AG20443 (cell line): ENCODE data around the gene TINAGL1.

Experiments
- DNase-seq: peaks from one replicate; pipeline ENCODE4 v3.0.0; 2012; ENCODE audit warnings: low spot score, mixed read lengths

The TINAGL1 gene

DNA sequence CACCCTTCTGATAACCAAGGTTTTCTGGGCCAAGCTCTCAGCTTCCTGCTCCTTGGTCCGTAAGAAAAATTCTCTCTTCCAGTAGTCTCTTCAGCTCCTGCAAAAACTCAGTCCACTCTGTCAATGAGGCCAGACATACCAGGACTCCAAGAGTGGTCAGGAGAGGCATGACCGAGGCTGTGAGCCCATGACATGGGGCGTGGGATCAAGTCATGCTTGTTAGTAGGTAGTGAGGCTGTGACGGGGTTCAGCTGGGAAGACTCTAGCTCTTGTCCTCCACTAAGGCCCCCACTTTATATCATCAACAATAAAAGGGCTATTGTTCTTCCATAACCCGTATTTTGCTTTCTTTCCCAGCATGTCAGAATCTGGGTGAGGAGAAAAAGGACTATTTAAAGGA is 31.0 kb downstream of the TINAGL1 start:
- DNase-seq, result no peak

GRCh38 chr1:31609514-31610118 is 33.3 kb downstream of the TINAGL1 start:
- no peak for DNase-seq

DNA sequence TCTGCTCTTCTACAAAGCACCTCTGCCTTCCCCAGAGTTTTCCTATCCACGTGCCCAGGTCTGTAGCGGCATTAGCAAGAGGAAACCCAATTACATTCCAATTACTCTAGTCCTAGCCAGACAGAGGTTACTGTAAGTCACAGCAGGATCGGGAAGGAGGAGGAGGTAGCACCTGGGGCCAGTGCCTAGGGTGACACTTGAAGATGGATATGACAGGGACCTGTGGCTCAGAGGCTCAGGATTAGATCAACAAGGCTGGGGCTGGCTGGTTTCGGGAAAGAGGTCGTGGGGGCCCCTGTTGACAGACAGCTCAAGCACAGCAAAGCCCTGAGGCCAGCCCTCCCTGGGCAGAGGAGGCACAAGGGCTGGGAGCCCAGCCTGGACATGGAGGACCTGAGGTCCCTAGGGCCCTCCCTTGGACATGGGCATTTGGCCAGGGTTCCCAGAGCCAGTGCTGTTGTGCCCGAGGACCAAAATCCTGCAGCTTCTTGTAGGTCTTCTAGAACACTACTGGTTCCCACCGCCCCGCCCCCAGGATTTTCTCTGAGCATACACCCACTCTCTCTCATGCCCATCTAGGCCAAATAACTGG is 38.2 kb downstream of the TINAGL1 start:
- DNase-seq, result no peak

GRCh38 chr1:31615414-31615813 is 39.1 kb downstream of the TINAGL1 start:
- no peak for DNase-seq

DNA sequence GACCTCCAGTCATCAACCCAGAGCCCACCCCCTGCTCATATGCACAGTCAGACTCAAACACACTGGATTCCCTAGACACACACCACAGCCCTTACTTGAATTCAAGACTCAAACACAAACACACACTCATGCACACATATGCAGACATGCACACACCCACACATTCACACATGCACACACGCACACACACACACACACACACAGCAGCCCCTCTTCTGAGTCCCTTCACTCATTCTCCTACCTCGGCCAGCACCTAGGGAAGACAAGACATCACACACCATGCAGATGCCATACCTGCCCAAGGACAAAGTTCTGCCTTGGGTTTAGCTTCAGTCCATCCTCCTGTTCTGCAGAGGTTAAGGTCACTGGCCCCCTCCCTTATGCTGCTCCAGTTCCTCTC is 39.6 kb downstream of the TINAGL1 start:
- no peak for DNase-seq

GRCh38 chr1:31617218-31617915 is 41.1 kb downstream of the TINAGL1 start, which contains the start of gene HCRTR1:
Gene HCRTR1, plus strand, starts transcription at chr1:31617689. Its CDS starts 1,504 bp downstream, at chr1:31619193.
- no peak for DNase-seq

DNA sequence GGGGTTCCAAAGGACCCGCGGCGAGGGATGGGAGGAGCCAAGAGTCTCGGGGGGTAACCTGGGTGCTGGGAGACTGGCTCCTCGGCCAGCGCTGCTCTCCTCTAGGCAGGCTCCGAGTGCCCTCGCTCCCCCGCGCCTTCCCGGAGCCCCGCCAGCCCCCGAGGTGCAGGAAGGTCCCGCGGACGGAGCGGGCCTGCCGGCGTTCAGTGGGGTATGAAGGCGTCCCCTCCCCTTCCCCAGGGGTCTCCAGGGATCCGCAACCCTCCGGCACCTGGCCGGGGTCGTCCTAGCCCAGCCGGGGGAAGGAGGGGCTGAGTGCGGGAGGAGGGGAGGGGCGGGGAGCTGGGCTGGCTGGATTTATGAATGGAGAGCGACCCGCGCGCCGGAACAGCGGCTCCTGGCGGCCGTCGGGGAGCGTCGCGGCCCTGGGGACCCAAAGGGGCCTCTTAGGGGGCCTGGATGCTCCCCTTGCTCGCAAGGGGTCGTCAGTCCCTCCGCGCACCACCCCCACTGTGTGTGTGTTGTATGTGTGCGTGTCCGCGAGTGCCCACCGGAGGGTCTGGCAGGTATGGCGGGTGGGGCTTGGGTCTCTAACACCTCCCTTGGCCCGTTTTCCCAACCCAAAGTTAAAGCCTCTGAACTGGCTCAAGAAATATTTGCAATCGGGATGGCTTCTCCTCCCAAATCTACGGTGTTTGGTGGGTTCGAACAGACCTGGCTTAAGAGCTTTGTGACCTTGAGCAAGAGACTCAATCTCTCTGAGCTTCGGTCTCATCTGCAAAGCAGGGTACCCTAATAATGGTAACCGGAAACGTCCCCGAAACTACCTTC is 41.8 kb downstream of the TINAGL1 start:
- peak; percentile 83 for DNase-seq

GRCh38 chr1:31618916-31619846 is 42.9 kb downstream of the TINAGL1 start:
- DNase-seq, result no peak

DNA sequence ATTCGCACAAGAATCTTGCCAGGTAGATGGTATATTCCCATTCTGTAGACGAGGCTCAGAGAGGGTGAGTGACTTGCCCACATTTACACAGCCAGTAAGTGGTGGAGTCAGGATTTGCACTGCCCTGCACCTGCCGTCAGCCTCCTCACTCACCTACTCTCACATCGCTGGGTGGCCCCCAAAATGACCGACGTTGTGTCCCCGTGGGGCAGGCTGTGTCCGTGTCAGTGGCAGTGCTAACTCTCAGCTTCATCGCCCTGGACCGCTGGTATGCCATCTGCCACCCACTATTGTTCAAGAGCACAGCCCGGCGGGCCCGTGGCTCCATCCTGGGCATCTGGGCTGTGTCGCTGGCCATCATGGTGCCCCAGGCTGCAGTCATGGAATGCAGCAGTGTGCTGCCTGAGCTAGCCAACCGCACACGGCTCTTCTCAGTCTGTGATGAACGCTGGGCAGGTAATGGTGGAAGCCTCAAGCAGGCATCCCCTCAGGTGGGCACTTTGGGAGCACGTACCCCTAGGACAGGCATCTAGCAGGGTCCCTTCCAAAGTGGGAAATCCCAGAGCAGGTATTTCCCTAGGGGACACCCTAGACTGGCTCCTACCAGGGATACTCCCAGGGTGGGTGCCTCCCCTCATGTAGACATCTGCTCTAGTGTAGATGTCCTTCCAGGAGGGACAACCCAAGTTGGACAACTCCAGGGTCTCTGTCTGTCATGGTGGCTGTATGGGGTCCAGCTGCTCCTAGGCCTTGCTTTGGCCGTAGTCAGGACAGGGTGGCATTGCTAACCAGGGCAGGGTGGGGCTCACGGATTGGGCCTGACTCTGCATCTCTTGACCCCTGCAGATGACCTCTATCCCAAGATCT is 44.5 kb downstream of the TINAGL1 start:
- DNase-seq, result no peak

DNA sequence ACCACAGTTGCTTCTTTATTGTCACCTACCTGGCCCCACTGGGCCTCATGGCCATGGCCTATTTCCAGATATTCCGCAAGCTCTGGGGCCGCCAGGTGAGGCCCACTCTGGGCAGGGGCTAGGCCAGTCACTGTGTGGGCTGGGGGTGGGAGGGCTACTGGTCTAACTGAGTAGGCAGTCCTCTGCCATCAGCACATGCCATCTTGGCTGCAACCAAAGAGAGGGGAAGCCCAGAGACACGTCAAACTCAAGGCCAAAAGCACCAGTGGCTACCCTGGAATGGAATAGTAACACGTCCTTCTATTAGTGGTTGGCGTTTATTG is 45.1 kb downstream of the TINAGL1 start:
- no peak for DNase-seq

GRCh38 chr1:31621847-31622730 is 45.8 kb downstream of the TINAGL1 start:
- no peak for DNase-seq

GRCh38 chr1:31623365-31623764 is 47.0 kb downstream of the TINAGL1 start:
- no peak for DNase-seq

GRCh38 chr1:31624309-31624708 is 48.0 kb downstream of the TINAGL1 start:
- no peak for DNase-seq

- no peak for DNase-seq
Measured at GRCh38 chr1:31624731-31625514, 48.6 kb downstream of the TINAGL1 start.

- peak; percentile 74 for DNase-seq
Measured at GRCh38 chr1:31625561-31626222, 49.4 kb downstream of the TINAGL1 start.

DNA sequence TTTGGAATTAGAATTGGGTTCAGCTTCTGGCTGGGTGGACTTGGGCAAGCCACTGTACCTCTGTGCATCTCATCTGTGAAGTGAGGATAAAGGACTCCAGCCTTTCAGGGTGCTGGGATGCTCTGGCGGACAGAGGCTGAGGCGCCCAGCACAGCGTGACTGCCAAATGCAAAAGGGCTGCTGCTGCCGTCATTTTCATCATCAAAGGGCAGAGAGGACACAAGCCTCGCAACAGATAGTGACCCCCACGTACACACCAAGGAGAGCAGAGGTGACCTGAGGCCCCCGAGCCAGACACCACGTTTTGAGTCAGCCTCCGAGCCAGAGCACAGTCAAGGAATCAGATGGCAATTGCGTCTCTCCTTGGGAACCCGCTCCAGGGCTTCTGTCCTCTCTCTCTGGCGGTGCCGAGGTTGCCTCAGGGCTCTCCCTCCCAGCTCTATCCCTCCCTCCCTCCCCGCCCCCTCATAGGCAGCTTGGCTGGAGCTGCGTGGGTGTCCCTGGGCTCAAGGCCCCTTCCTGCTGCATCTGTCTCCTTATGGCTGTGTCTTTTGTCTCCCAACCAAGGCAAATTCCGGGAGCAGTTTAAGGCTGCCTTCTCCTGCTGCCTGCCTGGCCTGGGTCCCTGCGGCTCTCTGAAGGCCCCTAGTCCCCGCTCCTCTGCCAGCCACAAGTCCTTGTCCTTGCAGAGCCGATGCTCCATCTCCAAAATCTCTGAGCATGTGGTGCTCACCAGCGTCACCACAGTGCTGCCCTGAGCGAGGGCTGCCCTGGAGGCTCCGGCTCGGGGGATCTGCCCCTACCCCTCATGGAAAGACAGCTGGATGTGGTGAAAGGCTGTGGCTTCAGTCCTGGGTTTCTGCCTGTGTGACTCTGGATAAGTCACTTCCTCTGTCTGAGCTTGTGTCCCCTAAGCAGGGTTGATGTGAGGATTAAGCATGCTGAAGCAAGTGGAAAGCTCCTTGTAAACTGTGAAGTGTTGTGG is 50.2 kb downstream of the TINAGL1 start:
- peak; percentile 57 for DNase-seq
